GM12891 (cell line): ENCODE results near the gene SLC9A8.

Experiments used
- POLR2A ChIP-seq: IDR thresholded peaks from 2 replicates; pipeline ENCODE4 v1.6.1; 2011; ENCODE audit warnings: low read depth, low read length, control low read depth
- TAF1 ChIP-seq: IDR thresholded peaks from 2 replicates; pipeline ENCODE4 v1.6.1; 2011; ENCODE audit warnings: low read depth, low read length, control low read depth

DNA sequence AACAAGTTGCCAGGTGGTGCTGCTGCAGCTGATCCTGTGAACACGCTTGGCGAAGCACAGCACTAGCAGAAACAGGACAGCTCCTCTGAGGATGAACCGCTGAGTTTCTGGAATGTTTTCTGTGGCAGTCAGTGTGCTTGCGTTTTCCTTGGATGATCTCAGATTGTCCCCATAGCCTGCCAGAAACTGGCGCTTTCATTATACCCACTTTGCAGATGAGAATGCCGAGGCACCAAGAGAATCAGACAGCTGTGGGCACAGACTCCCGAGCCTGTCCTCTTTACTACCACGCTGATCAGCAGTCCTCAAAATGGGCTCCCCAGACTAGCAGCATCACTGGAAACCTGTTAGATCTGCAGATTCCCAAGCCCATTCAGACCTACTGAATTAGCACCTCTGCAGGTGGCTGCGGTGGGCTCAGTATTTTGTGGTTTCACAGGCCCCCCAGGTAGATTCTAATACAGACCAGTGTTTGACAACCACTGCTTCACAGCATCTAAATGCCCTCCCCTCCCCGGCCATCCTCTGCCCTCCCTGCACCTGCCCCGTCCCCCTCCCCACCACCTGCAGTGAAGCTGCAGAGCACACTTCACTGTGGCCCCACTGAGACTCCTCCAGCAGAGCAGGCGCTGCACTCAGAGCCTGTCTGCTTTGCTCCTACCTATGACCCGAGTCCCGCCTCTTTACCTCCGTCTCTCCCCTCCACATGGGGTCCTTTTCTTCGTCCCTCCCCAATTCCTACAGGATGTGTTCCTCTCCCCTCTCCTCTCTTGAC lies 73.1 kb downstream of the SLC9A8 start:
- TF ChIP-seq POLR2A = no peak
- TF ChIP-seq TAF1 = no peak
